HG03575 (cell line): Measurements from ENCODE around the gene PNLDC1.
"Not testable (repeated sequence)": the region's sequence is repeated elsewhere in the genome, so short reads cannot be mapped to it uniquely, and the experiment has no call there.

Experiments used
- ATAC-seq: cut with Tn5 transposase; IDR thresholded peaks from one replicate; pipeline ENCODE4 v1.9.1; 2021; ENCODE audit not compliant: unreplicated experiment, insufficient number of reproducible peaks, low FRiP score; ENCODE audit errors: extremely low read depth

Gene PNLDC1

DNA sequence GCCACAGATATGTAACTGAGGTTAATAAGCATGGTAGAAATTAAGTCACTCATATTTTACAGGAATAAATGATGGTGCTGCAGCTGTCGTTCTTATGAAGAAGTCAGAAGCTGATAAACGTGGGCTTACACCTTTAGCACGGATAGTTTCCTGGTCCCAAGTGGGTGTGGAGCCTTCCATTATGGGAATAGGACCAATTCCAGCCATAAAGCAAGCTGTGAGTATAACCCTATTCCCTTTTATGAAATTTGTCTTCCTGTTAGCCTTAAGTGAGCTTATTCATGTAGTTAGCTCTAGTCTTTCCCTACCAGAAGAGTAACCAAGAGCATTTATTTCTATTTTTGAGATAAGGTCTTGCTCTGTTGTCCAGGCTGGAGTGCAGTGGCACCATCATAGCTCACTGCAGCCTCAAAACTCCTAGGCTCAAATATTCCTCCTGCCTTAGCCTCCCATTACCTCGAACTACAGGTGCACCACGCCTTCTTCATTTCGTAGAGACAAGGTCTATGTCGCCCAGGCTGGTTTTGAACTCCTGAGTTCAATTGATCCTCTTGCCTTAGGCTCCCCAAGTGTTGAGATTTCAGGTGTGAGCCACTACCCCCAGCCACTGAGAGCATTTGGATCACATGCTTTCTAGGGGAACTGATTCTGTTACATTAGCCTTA lies 22.7 kb upstream of the PNLDC1 start:
- ATAC-seq = no peak

DNA sequence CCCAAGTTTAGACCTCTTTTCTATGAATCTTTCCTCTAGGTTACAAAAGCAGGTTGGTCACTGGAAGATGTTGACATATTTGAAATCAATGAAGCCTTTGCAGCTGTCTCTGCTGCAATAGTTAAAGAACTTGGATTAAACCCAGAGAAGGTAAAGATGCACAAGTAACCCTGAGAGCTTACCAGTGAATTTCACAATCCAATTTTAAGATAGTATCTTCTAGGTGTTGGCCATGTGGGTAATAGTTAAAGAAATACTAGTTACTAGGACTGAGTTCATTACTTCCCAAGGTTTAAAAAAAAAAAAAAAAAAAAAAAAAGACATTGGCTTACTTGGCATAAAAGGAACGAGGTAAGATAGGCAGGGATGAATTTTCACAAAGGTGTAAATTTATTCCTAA lies 21.9 kb upstream of the PNLDC1 start:
- no peak for ATAC-seq

DNA sequence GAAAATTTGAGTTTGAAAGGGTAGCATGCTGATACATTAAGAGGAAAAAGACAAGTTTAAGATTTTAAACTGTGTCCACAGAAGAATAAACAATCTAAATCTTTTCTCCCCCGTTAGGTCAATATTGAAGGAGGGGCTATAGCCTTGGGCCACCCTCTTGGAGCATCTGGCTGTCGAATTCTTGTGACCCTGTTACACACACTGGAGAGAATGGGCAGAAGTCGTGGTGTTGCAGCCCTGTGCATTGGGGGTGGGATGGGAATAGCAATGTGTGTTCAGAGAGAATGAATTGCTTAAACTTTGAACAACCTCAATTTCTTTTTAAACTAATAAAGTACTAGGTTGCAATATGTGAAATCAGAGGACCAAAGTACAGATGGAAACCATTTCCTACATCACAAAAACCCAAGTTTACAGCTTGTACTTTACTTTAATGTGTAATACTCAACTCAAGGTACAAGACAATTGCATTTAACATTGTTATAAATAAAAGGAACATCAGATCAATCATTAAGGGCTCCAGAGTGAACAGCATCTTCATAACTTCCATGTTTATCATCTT lies 21.5 kb upstream of the PNLDC1 start:
- ATAC-seq = no peak

DNA sequence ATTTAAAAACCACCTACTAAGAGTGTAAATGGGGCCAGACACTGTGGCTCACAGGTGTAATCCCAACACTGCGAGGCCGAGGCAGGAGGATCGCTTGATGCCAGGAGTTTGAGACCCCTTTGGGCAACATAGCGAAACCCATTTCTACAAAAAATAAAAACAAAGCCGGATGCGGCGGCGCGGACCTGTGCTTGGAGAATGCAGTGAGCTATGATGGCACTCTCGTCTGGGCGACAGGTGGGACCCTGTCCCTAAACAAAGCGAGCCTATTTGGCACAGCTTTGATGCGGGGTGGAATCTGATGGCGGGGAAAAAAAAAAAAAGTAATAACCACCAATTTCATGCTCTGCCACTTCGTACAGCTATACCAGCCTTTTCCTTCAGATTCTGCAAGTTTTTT lies 11.8 kb upstream of the PNLDC1 start:
- no peak for ATAC-seq

DNA sequence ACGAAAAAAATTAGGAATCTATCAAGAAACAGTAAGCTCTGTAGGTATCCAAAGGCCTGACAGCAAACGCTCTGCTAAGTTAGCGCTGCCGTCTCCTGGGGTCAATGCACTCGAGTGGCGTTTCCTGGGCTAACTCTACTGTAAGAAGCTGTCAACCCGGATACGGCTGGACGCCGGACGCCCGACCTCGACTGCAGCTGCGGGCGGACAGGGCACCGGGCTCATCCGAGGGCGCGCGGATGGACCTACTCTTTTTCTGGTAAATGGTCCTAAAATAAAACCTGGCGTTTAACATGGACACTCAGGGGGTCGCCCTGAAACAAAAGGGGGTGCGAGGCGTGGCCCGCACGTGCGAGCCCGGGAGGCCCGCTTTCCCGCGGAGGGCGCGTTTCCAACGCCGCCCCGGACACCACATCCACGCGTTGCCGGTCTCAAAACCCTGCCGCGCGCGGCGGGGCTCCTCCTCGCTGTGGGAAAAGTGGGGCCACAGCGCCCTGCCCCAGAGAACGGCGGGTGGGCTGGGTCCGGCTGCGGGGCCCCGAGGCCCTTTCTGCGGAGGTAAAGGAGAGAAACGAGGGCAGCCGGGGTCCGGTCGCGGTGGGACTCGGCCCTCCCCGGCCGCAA lies 11.2 kb upstream of the PNLDC1 start:
- no peak for ATAC-seq

DNA sequence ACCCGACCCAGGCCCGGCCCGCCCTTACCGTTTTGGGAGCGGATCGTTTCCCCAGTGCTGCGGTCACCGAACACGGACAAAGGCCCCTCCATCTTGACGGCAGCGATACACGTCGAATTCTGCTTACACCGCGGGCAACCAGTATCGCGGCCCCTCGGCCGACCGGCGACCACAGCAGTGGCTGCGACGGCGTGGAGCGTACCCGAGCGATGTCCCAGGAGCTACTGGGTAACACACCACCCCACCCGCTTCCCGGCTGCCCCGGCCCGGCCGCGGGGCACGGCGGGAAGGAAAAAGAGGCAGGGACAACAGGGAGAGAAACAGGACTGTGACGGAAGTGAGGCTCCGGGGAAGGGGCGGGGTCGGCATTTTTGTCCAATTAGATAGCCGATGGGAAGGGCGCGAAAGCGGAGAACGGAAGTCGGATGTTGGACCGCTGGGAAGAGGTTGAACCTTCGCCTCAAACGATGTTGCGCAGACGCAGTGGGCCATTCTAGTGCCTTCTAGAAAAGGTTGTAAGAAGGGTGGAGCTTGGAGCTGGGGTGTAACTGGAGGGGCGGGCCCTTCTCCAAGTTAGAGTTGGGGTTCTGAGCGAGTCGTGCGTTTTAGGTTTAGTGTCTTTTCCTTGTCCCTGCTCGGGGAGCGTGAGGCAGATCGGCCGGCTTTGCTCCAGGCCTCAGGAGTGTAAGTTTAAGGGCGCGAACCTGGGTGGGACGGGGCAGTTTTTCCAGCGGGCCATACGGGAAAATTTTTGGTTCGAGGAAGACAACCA lies 10.5 kb upstream of the PNLDC1 start, which contains the start of gene TCP1:
TSS of gene TCP1 (minus strand) at position 226 of the 772 bp plus-strand sequence. CDS start at position 92, 134 bp downstream.
- peak; percentile 53 for ATAC-seq

DNA sequence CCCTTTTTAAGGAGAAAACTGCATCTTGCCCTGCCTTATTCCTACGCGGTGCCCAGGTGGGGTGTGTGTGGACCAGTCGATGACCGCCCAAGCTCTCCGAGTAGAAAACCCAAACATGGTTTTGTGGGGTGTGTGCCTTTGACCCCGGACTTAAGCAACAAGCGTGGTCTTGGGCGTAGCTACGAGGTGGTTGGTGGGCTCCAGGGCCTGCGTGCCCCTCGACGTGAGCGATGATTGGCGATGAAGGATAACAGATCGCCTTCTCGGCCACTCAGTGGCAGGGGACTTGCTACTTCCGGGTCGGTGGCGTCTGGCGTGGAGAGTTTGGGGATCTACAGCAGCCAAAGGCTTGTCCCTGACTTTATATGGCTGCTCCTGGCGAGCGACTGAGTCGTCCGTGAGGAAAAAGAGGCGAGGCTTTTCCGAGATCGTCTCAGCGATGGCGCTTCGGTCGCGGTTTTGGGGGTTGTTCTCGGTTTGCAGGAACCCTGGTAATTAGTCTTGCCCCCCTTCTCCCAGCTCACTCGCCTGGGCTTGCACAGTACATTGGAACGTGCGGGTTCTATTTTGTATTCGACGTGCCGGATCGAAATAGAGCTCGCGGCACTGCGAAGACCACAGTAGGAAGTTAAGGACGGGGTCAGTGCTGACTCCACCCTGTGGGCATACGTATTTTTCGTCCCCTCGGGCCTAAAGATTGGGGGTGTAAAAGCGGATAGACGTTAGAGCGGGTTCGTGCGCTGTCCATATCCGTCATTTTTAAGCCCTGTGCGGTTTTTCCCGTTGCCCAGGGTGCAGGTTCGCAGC lies 9.7 kb upstream of the PNLDC1 start, which contains the start of gene MRPL18:
TSS of gene MRPL18 (plus strand) at position 319 of the 807 bp plus-strand sequence. CDS start at position 440, 121 bp downstream.
- ATAC-seq = peak; percentile 83

DNA sequence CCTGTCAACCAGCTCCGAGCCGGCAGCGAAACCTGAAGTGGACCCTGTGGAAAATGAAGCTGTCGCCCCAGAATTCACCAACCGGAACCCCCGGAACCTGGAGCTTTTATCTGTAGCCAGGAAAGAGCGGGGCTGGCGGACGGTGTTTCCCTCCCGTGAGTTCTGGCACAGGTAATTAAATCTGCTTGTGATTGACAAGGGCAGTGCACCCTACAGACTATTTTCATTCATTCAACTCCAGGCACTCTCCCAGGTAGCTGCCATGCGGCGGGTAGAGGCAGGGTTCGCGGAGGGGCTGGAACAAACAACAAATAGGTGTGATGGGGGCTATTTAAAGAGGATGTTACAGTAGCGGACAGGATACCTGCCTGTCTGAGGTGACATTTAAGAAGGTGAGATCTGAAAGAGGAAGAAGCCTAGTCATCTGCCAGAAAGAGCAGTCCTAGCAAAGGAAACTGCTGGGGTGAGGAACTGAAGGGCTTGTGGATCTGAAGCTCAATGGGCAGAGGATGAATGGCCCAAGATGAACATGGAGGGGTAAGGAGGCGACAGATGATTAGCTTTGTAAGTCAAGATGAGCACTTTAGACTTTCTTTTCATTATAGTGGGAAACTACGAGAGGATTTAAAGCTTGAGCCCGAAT lies 9.0 kb upstream of the PNLDC1 start:
- ATAC-seq = no peak

DNA sequence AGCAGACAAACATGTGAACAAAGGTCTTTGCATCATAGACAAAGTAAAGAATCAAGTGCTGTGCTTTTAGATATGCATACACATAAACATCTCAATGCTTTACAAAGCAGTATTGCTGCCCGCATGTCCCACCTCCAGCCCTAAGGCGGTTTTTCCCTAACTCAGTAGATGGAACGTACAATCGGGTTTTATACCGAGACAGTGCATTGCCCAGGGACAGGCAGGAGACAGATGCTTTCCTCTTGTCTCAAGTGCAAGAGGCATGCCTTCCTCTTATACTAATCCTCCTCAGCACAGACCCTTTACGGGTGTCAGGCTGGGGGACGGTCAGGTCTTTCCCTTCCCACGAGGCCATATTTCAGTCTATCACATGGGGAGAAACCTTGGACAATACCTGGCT lies 5.1 kb upstream of the PNLDC1 start:
- not testable (repeated sequence) for ATAC-seq

DNA sequence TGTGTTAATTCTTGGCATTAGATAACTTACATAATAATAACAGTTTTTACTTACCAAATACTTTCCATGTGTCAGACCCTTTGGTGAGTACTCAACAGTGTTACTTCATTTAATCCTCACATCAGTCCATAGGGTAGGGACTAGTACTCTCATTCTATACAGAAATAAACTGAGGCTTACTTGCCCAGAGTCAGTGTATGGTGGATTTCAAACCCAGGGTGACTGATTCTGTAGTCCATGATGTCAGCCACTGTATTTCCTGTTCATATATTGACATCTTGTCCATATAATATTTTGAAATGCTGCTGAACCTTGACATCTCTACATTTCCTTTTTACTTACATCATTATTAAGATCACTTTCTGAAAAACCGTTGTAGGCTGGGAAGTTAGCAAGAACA lies 2.5 kb upstream of the PNLDC1 start:
- no peak for ATAC-seq

DNA sequence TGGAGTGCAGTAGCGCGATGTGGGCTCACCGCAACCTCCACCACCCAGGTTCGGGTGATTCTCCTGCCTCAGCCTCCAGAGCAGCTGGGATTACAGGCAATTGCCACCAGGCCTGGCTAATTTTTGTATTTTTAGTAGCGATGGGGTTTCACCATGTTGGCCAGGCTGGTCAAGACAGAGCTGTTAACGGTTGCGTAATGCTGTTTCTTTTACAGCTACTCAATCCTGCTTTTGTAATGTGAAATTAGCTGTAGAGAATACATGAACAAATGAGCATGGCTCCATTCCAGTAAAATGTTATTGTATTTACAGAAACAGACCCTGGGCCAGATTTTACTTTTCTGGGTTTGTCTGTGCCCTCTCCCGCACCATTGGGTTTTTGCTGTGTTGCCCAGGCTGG lies 1.9 kb downstream of the PNLDC1 start:
- ATAC-seq = no peak

DNA sequence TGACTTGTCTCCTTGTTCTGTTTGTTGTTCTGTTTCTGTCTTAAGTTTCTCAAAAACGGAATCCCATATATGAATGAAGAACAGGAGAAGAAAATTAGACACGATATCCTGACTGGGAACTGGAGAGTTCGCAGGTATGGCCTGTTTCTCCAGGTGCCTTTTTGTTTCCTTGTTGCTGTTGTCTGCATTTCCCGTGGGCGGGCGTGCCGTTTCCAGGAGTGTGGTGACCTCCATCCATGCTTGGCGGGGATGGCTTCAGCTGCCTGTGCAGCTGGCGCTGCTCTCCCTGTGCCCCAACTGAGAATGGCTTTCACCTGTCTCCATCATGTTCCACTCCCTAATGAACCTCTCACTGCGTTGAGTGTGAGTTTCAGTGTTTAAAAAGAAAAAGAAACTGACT lies 4.4 kb downstream of the PNLDC1 start:
- ATAC-seq = no peak

DNA sequence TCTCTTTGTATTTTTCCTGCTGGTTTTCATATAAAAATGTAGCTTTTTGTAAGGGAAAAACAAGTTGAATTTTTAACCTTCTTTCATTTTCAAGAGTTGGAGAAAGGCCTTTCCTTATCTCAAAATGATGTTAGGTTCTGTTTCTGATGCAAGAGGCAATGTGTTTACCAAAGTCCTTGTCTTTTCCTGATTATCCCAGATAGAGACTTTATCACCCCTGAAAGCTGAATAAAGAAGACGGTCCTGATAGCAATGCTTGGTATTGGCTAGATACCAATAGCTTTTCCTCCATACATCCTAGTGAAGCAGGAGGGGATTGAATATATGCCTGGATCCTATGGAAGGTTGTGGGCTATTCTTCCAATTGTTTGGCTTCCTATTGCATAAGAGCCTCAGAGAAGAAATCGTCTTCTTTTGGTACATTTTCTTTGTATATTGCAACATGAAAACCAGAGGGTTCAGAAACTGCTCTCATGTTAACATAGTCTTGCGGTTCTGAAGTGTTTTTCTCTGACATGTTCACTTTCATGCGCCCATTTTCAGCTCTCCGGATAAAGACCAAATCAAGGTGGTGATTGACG lies 5.5 kb downstream of the PNLDC1 start:
- no peak for ATAC-seq

DNA sequence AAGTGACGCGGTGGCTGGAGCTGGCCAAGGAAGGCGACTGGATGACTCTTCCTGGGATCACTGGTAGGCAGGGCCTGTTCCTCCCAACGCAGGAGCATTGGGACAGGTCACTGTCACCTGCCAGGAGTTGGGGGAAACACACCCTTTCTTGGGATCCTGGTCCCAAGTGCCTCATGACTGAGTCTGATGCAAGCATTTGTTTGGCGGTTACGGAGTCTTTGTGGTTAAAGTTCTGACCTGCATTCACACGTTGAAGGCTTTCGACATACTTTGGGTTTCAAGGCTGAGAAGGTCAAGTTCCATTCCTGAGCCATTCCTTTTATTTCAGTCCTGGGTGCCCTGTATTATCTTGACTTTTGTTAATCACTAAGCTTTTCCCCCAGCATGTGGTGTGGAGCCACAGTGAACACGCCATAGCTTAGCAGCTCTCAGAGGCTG lies 6.0 kb downstream of the PNLDC1 start:
- no peak for ATAC-seq

DNA sequence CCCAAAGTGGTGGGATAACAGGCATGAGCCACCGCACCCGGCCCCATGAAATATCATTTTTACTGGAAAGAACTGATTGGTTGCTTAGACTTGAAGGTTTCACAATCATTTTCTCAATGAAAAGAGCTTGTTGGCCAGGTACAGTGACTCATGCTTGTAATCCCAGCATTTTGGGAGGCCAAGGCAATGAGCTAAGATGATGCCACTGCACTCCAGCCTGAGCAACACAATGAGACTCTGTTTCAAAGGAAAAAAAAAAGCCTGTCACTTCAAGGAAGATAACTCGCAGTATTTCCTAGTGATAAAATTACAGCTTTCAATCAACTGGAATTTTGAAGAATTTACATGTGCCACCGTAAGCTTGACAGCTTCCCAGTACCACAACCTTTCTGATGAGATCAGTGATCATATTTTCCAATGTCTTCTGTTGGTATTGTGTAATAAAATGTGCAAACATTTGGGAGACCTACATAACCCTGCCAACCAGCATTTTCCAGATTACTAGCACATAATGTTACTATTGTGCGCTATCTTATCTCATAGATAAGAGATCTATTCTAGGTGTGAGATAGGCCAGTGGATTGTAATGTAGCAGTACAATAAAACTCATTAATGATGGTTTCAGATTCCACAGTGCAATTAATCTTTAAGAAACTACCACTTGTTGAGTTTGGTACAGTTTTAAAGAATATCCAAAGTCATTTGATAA lies 7.2 kb downstream of the PNLDC1 start:
- no peak for ATAC-seq

DNA sequence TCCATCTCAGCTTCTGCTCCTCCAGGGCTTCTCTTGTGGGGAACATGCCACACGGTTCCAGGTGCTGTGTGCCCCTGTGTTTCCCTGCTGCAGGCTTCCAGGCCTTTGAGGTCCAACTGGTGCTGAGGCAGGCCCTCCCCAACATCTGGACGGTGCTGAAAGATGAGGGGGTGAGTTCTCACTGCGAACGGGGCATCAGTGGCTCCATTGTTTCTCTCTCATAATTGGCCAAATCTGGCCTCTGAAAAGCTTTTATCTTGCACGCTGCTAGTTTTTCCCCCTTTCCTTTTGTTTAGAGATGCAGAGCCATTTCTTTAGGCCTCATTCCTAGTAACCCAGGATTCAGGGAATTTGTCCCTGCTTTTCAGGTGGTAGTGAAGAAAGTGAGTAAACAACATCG lies 8.6 kb downstream of the PNLDC1 start:
- no peak for ATAC-seq

DNA sequence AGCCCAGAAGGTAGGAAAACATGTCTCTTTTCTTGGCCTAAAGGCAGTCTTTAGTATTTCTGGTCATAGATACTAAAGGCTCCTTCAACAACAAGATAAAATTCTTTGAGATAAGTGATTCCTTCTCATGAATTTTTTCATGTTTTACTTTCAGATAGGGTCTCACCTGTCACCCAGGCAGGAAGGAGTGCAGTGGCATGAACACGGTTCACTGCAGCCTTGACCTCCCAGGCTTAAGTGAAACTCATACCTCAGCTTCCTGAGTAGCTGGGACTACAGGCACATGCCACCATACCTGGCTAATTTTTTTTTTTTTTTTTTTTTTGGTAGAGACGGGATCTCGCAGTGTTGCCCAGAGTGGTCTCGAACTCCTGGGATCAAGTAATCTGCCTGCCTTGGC lies 9.1 kb downstream of the PNLDC1 start:
- no peak for ATAC-seq

DNA sequence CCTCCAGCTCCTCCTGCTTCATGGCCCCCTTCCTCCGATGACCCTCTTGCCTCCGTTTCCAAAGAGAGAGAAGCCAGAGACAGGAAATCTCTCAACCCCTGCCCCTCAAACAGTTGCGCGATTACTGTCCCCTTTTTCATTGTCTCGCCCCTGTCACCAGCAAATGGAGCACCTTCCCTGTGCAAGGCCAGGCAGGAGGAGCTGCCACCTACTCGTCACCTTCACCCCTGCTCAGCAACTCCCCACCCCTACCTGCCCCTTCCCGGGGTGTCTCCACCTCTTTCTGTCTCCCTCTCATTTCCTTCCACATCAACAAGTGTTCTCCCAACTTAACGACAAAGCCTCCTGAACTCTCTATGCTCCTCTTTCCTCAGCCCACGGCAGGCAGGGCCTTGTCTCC lies 13.7 kb downstream of the PNLDC1 start:
- ATAC-seq = no peak
